Measurements from ENCODE around the gene ZBTB8OS. TPM values are rescaled to one million over a fixed set of nuclear protein-coding genes. Genes with fewer than 3 reads are reported as not detected.

ZBTB8OS gene
- total RNA-seq, 4 donors from 2014 or later = 14.1 to 51.8 (median 22.9) TPM

GRCh38 chr1:32611859-32612188, 38.5 kb downstream of the ZBTB8OS start:
- no peak for TF ChIP-seq CTCF (IDR thresholded peaks at IDR 0.05; ENCODE audit: low read depth)

- no peak for TF ChIP-seq CTCF (IDR thresholded peaks at IDR 0.05; ENCODE audit: low read depth)
These were observed 41.2 kb downstream of the ZBTB8OS start for GRCh38 chr1:32609180-32609579.

GRCh38 chr1:32606565-32607371, 43.6 kb downstream of the ZBTB8OS start:
- TF ChIP-seq CTCF (IDR thresholded peaks at IDR 0.05; ENCODE audit: low read depth) = no peak

GRCh38 chr1:32605711-32606424, 44.5 kb downstream of the ZBTB8OS start:
- TF ChIP-seq CTCF (IDR thresholded peaks at IDR 0.05; ENCODE audit: low read depth) = no peak

- no peak for TF ChIP-seq CTCF (IDR thresholded peaks at IDR 0.05; ENCODE audit: low read depth)
These were observed 50.3 kb downstream of the ZBTB8OS start for GRCh38 chr1:32600034-32600433.

GRCh38 chr1:32592943-32593342, 57.4 kb downstream of the ZBTB8OS start:
- TF ChIP-seq CTCF (IDR thresholded peaks at IDR 0.05; ENCODE audit: low read depth) = no peak

- no peak for TF ChIP-seq CTCF (IDR thresholded peaks at IDR 0.05; ENCODE audit: low read depth)
These were observed 69.9 kb downstream of the ZBTB8OS start for GRCh38 chr1:32580348-32581017.

All from subcutaneous adipose tissue (tissue), 4 donors.